Thyroid gland (tissue), 4 donors: Measurements from ENCODE around the gene ZNF608.

ENCODE experiments used
- POLR2A ChIP-seq, 2 donors: fragments of 450-650 bp; IDR thresholded peaks; one replicate each; pipeline ENCODE4 v1.6.1; 2017; ENCODE audit warnings: antibody characterized with exemption in 2 of 2, mild to moderate bottlenecking in 2 of 2, moderate library complexity in 1 of 2
- TF ChIP-seq, protein P1 (sequence below), 6 experiments: fragments of 200-600 bp in 3 of 6; fragments of 450-650 bp in 3 of 6; sonication (generic) in 3 of 6; IDR thresholded peaks; one replicate each; pipeline ENCODE4 v1.5.1; 2016 to 2019; ENCODE audit warnings: antibody characterized with exemption in 6 of 6, mild to moderate bottlenecking in 2 of 6, inconsistent platforms in 1 of 6, moderate library complexity in 1 of 6

DNA sequence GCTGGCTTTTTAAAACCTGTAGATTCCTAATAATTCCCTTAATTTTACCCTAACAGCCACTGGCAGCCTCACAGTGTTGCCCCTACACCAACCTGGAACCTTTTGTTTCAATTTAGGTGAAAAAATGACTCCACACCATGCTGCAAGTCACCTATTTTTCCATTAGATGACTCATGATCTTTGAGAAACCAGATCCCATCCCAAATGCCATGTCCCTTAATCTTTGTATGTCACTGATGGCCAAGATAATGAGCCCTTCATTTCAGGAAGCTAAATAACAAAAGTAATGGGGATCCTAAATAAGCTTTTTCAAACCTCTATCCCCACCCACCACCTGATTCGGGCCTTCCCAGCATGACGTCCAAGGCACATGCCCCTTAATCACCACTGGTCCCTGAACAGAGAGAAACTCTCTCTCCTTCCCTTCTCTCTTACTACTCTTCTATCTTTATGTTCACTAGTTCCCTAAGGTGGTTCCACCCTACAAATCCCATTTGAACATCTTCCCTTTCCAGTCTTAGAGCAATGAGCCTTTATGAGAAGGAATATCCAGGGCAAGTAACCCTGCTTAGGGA lies 33.6 kb downstream of the ZNF608 start:
- TF ChIP-seq POLR2A (IDR thresholded peaks at IDR 0.05), result no peak
- TF ChIP-seq, protein P1, sequence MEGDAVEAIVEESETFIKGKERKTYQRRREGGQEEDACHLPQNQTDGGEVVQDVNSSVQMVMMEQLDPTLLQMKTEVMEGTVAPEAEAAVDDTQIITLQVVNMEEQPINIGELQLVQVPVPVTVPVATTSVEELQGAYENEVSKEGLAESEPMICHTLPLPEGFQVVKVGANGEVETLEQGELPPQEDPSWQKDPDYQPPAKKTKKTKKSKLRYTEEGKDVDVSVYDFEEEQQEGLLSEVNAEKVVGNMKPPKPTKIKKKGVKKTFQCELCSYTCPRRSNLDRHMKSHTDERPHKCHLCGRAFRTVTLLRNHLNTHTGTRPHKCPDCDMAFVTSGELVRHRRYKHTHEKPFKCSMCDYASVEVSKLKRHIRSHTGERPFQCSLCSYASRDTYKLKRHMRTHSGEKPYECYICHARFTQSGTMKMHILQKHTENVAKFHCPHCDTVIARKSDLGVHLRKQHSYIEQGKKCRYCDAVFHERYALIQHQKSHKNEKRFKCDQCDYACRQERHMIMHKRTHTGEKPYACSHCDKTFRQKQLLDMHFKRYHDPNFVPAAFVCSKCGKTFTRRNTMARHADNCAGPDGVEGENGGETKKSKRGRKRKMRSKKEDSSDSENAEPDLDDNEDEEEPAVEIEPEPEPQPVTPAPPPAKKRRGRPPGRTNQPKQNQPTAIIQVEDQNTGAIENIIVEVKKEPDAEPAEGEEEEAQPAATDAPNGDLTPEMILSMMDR (IDR thresholded peaks at IDR 0.05), result no peak
